ENCODE results near the gene CEP89.
"Not testable (repeated sequence)": the region's sequence is repeated elsewhere in the genome, so short reads cannot be mapped to it uniquely, and the experiment has no call there.

Gene CEP89

DNA sequence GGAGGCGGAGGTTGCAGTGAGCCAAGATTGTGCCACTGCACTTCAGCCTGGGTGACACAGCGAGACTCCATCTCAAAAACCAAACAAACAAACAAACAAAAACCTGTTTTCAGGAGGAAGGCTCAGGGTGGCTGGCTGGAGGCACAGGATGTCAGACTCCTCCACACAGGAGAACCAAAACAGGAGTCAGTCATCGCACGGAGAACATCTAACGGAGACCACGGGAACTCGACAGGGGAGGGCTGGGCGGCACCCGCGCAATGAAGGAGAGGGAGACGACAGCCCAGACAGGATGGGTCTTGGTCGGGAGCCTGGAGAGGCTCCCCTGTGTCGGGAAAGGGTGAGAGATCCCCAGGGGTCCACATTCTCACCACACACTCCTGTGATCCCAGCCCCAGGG is 81.4 kb downstream of the CEP89 start:
- no peak for DNase-seq

DNA sequence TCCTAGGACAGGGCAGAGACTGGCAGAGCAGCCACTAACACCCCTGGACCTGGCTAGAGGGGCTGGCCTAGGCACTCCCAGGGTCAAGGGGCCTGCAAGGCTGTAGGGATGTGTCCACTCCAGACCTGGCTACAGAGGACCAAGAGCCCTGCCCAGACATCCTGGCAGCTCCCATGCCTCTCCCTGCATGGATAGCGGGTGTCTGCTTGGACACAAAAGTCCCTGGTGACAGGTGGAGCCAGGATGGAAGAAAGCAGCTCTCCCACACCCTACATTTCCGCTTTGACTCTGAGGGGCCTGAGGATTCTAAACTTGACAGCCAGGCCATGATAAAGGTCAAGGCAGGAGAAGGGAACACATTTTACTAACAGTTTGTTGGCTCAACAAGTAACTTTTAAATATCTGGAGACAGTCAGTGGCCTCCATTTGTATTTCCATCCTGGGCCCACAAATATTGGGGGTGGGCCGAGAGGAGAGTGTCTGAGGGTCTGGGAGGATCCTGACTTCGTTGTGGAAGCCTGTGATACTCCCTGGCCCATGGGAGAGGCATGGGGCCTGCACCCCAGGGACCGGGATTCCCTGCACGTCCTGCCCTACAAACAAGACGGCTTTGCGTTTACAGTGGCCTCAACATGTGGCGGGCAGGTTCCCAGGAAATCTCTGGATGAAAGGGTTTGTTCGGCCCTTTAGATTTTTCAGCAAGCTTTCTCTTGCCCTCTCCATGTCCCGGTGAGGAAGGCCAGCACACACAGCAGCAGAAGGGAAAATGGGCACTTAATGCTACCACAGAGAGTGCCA is 82.4 kb downstream of the CEP89 start:
- DNase-seq, result no peak

DNA sequence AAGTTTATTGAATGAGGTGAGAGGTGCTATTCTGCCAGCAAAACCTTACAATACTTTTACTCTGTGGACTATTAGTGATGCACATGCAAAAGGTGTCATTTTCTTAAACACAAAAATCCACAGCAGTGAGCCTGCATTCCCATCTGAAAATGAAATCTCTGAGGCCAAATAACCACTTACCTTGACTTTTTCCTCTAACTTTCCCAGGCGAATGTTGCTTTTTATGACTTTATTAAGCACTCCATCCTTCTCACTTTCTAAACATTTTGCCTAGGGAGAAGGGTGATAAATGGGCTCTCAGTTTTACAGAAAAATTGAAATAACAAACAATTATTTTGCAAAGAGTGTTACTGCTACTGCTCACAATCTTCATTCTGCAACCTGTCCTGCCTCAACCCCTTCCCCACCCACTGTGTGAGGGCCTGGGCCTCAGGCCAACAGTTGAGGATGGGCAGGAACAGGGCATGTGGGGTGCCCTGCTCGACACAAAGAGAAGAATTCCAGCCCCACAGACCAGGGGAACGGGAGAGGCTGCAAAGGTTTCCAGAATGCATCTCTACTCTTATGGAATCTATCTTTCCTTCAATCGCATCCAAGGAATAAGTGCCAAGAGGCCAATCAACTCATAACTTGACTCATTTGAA is 84.1 kb downstream of the CEP89 start:
- DNase-seq, result no peak

DNA sequence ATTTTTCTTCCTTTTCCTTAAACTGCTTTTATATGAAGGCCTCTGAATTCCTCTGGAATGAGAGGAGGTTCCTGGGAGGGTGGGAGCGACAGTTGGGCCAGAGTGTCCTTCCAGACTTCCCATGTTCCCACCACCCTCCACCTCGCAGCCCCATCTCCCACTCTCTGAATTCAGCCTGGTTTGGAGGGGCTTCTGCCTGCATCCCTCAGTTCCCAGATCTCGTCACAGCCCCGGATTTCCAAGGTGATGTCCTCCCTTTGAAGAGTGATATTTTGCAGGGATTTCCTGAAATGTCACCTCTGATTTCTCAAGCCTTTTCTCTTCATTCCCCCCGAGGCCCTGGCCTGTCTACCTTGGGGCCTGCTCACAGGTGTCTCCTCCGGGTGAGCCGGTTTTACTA is 85.5 kb downstream of the CEP89 start:
- DNase-seq, result no peak

DNA sequence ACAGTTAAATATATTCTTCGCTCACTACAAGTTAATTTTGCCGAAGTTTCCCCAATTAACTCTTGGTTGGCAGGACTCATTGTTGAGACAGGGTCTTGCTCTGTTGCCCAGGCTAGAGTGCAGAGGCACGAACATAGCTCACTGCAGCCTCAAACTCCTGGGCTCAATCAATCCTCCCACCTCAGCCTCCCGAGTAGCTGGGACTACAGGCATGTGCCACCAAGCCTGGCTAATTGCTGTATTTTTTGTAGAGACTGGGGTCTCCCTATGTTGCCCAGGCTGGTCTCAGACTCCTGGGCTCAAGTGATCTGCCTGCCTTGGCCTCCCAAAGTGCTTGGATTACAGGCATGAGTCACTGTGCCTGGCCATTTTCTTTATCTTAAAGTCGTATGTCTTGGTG is 86.5 kb downstream of the CEP89 start:
- not testable (repeated sequence) for DNase-seq

DNA sequence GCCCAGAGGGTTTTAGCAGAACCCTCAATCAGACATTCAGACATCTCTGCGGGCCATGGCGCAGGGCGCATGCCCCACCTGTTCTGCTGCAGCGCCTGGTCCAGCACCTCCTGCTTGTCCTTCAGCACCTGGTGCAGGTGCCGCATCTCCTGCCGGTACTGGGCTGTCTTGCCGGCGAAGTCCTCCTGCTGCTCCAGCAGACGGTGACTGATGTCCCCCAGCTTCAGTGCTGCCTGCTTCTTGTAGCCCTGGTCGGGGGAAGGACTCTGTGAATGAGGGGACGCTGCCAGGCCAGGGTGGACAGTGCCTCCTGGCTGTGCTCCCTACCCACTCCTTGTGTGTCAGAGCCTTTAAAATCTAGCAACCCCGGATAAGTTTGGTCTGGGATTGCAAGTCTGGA is 90.0 kb downstream of the CEP89 start:
- DNase-seq, result no peak

DNA sequence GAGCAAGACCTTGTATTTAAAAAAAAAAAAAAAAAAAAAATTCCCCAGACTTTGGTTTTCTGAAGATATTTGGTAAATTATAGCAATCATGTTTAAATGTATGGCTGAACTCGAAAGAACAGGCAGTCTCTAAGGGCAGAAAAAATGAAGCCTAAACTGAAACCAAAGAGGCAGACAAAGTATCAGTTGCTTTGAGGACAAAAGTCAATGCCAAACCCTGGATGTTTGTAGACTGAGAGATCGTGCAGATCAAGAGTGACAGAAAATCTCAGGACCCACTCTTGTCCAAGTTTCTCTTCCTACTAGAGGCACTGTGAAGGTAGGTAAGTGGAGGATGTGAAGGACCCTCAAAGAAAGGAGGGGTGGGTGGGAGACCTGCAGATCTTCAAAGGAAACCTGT is 91.1 kb downstream of the CEP89 start:
- DNase-seq, result no peak

DNA sequence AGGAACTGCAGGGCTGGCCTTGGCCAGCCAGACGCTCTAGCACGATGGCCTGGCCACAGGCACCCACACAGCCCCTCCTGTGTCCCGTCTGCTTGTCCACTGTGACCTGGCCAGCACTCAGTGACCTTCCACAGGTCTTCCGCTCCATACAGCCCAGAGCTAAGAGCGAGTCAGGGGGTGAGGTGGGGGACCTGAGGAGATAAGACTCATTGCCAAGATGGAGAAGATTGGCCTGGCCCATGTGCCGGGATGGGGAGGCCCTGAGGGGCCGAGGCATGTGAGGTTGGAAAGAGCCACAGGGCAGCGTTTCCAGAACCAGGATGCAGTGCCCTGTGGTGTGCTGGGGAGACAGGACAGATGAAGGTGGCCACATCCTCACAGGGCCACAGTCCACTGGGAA is 92.0 kb downstream of the CEP89 start:
- no peak for DNase-seq

DNA sequence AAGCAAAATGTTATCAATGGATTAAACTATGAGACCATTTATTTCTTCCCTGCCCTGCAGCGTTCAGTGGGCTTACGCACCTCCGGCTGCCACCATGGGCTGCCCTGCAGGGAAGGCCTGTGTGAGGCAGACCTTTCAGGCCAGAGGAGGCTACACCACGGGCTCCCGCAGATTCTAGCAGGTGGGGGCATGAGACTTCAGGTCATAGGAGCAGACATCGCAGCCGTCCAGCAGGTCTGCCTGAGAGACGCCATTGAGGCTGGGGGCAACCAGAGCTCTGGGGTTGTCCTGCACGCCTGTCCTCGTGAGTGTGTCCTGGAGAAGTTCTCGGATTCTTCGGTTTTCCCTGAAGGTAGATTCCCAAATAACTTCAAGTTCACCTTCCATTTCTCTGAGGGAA is 92.8 kb downstream of the CEP89 start:
- no peak for DNase-seq

DNA sequence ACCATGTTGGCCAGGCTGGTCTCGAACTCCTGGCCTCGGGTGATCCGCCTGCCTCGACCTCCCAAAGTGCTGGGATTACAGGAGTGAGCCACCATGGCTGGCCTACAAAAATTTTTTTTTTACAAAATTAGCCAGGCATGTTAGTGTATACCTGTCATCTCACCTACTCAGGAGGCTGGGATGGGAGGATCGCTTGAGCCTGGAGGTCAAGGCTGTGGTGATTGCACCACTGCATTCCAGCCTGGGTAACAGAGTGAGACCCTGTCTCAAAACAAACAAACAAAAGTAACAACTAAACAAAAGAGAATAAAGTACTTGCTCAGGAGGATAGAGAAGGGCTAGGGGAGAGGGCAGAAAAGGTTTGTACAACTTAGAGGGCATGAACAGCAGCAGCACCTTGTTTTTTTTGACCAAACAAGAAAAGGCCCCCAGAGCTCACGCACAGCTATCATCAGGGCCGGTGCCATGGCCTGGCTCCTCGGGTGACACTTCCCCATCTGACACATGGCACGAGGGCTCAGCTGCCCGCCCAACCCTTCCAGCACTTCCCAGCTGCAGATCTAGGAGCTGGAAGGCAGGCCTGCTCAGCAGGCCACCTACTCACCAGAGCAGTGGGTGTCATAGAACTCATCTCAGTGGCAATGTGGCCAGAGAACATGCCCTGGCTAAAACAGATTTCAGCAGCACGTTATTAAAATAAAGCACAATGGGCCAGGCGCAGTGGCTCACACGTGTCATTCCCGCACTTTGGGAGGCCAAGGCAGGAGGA is 93.6 kb downstream of the CEP89 start:
- no peak for DNase-seq

DNA sequence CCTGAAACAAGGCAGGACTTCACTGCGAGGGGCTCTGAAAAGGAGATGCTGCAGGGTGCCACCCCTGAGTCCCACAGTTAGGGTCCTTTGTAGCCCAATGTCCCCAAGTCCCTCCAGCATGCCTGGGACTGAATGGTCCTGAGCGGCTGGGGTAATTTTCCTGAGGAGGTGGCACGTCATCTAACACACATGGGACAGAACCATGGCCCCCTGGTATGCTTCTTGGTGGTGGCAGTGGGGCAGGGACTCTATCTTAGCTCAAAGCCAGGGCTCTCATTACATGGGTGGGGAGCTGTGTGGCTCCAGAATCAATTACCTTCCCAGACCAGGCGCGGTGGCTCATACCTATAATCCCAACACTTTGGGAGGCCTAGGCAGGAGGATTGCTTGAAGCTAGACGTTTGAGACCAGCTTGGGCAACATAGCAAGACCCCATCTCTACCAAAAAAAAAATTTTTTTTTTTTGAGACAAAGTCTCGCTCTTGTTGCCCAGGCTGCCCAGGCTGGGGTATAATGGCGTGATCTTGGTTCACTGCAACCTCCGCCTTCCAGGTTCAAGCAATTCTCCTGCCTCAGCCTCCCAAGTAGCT is 94.3 kb downstream of the CEP89 start:
- DNase-seq, result no peak

DNA sequence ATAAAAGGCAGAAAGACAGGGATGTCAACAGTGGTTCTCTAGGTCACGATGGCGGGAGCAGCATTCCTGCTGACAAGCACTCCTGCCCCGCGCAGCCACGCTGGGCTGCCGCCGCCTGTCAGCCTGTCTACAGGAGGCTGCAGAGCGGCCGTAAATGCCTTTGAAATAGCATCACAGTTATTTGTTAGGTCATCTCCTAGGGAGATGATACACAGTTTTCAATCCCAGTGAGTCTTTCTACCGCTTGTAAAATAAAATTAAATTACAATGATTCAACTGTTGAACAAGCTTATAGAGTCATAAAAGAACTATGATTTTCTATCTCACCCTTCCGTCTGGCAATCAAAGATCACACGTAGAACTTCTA is 94.9 kb downstream of the CEP89 start:
- no peak for DNase-seq

DNA sequence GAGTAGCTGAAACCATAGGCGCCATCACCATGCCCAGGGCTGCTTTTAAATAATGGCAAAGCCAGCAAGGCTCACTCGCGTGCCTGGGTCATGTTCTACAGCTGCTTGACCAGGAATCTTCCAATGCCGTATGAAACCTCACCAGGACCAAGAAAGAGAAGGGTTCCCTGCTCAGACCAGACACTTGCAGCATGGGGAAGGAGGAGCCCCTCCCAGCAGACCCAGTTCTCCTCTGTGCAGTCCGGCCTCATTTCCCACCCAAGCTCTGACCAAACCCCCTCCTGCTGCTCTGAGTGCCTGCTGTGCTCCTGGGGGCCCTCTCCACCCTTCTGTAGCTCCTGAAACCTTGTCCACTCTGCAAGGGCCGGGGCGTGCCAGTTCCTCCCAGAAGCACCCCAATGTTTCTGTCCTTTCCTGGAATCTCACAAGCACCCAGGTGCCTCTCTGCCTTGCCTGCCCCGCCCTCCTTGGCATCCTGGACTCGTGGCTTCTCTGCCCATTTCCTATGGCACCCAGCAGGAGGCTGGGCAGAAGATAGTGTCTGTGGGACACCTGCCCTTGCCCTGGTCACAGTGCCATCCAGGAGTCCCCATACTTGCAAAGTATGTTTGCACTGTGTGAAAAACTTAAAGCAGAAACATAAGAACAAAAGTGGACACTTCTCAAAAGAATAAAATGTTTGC is 95.4 kb downstream of the CEP89 start:
- no peak for DNase-seq

DNA sequence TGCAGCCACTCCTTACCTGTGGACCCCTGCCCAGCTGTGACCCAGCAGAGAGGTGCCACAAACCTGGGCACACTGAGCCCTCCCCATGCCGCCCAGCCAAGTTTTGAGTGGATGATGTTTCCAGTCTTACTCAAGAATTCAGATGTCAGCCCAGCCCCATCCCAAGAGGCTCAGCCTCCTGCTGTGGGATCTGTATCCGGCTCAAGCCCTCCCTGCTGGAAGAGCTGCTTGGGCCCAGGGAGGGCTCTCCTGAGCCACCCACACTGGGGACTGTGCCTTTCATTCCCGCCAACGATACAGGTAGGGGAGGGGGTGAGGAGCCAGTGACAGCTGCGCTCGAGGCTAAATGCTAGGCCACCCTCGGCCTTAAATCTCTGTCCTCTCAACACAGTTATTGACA is 96.3 kb downstream of the CEP89 start:
- no peak for DNase-seq

DNA sequence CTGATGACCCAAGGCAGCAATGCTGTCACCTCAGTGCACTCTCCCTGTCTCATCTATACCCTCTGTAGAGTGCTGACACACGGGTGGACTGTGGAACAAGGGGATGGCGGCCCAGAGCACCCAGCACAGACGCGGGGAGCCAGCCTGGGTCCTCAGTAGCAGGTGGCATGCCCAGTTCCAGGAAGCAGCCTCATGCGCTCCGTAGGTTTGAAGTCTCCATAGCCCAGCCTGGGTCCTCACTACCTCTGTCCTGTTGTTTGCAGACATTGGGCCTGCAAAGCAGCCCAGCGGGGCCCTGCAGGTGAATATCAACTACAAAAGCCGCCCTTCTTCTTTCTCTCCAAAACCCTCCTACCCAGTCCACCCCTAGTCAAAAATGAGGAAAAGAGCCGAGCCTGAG is 97.2 kb downstream of the CEP89 start:
- DNase-seq, result no peak

DNA sequence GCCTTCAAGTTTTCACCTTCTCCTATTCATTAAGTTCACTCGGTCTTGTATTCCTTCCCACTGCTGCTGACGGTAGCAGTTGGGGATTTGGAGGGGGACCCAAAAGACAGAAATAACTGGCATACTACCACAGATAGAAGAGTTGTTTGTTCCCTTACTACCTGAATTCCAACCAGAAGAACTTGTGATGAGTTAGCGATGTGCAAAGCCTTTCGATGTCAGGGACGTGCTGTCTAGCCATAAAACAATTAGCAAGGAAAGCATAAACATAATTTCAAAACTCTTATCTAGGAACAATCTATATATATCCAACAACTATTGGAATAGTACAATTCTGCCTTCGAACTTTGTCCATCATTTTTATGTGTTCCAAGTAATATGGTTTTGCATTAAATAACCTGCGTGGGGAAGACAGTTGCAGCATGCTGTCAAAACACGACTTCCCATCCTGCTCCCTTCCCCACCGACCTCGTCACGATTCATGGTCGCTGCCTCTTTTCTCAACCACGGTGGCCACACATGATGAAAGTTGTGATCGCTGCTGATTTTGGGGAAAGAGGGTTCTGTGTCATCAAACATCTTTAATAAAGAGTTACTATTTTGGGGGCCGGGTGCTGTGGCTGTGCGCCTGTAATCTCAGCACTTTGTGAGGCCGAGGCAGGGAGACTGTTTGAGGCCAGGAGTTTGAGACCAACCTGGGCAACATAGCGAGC is 98.4 kb downstream of the CEP89 start:
- no peak for DNase-seq

DNA sequence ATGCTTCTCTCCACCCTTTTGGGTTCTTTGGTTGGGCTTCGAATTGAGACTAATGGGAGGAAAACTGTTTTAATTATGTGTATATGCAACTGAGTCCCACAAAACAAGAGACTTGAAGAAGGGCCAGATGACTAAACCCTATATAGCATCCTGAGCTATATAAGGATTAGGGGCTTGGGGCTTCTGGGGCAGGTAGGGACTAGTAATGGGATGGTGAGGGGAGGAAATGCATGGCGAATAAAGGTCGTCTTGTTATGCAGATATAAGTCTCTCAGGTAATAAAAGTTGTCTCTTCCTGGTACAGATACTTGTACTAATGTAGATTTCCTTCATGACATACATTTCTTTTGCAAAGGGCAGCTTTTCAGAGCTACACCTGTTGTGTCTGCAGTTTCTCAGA is 99.4 kb downstream of the CEP89 start:
- DNase-seq, result no peak

DNA sequence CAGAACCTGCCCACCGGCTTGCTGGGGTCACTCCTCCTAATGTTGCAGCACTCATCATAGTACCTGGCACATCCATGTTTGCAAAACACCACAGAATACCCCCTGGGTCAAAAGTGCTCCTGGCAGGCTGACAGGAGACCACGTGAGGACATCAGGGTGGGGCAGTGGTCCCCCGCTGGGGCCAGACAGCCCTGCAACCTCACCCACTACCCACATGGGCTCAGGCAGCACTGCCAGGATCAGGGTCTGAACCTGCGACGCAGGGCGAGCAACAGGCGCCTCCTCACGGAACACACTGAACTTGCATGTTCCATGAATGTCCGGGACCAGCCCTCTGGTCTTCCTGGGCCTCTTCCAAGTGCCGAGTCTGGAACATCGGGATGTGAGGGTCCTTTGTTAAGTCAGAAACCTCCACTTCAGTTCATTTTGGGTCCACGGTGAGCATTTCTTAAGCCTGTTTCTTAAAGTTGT is 100.7 kb downstream of the CEP89 start:
- no peak for DNase-seq

DNA sequence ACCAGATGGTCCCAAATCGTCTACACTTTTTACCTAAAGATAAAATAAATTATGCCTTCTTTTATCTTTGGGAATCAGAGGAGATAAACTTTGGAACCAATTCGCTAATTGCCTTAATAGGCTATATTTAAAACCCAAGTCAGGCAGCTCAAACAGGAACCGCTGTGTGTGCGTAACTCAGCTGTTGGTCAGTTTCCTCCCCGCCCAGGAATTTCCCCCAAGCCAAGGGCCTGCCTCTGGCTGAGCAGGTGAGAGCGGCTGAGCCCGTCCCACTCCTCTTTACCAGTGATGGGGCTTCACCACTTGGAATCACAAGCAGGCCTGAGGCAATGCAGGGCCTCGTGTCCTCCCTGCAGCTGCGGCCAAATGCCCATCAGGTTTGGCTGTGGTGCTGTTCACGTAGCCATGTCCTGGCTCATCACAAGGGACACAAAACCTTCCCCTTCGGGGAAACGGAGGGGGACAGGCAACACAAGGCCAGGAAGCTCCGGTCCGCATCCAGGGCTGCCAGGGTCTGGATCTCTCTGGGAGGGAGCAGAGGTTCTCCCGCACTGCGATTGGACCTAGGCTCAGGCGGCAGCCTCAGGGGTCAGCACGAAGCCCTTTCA is 101.7 kb downstream of the CEP89 start:
- no peak for DNase-seq

DNA sequence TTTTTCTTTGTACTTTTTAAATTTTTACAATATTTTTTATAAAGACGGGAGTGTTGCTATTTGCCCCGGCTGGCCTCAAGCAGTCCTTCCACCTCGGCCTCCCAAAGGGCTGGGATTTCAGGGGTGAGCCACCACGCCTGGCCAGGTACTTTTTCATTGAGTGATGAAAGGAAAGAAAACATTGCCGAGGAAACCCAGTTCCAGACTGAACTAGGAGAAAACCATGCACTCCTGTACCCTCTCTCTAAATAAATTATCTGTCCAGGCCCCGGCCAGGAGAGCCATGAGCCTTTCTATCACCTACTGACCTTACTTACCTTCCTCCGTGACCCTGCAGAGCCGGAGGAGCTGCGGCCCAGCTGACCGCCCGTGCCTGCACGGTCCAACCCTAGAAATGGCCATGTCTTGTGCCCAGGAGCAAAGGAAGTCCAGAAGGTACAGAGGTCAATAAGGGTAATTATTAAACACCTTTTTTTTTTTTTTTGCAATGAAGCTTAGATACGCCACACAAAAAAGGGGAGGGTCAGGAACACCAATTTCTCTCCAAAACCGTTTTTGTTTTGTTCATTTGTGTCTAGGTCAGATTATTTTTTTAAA is 102.3 kb downstream of the CEP89 start, which contains the start of gene SLC7A9:
Gene SLC7A9, minus strand, starts transcription at position 399 of the 597 bp plus-strand sequence. CDS start 1,233 bp downstream, outside the sequence.
- DNase-seq, result no peak

Data from DMS153 (cell line).